Right cardiac atrium (tissue), 5 donors: ENCODE measurements around the gene DCUN1D1. TPM values are rescaled to one million over a fixed set of nuclear protein-coding genes. Genes with fewer than 3 reads are reported as not detected.
A peak's percentile ranks its signal among the peaks of the same experiment; 100 is the strongest.

Experiments
- ATAC-seq, 2 donors: fragments of 200-7000 bp; cut with Tn5 transposase; one replicate each; pipeline versions ENCODE4 v1.8.0 to v1.9.1; 2020; ENCODE audit warnings: moderate library complexity in 2 of 2, mild to moderate bottlenecking in 1 of 2
- DNase-seq, 3 donors: peaks; one replicate each; pipeline ENCODE4 v3.0.0-alpha.2; 2020
- H3K27ac ChIP-seq: one replicate; pipeline ENCODE4 v1.5.1; 2013; ENCODE audit warnings: mild to moderate bottlenecking, low read length, control low read depth, moderate library complexity
- H3K27me3 ChIP-seq: one replicate; pipeline ENCODE4 v1.6.1; 2013; ENCODE audit not compliant: control insufficient read depth, insufficient read depth
- H3K4me1 ChIP-seq: one replicate; pipeline ENCODE4 v1.6.1; 2013; ENCODE audit warnings: low read length; ENCODE audit not compliant: control insufficient read depth, insufficient read depth
- H3K4me3 ChIP-seq: one replicate; pipeline ENCODE4 v1.5.1; 2013; ENCODE audit warnings: low read length, control low read depth
- H3K9me3 ChIP-seq: one replicate; pipeline ENCODE4 v1.6.1; 2013; ENCODE audit warnings: low read length; ENCODE audit not compliant: control insufficient read depth
- whole genome bisulfite sequencing: extraction: QIAGEN DNeasy Blood & Tissue Kit; methylation state at CpG from one replicate; pipeline ENCODE4 v1.1.7; 2013; 5-methylcytosine and 5-hydroxymethylcytosine counted together
- intact Hi-C, 4 donors: fragments of 100-400 bp; cut with DNase I; formaldehyde crosslinking; loops; one replicate each; pipeline versions ENCODE4 v1.11.0 to v1.14.0; 2022 to 2023
- polyA plus RNA-seq: library from polyadenylated mRNA; stranded (reverse); fragments of 200-250 nt; gene quantifications from one replicate; pipeline ENCODE4 v1.2.3, GENCODE V29; 2013
- total RNA-seq, 4 donors: library from RNA; stranded (reverse); fragmentation: NEBNext Ultra II Directional; extraction: Animal tissue kit (Norgen Biotek cat#: 25700); gene quantifications; one replicate each; pipeline ENCODE4 v1.2.1, GENCODE V29; 2021
- donor health status: healthy with polysubstance abuse.
- donor health status: DM: no; HTN: yes; CAD: no.
- donor health status: DM: no; HTN: no; CAD: no.
- donor health status: DM: no; HTN: yes; CAD: no; lungs with severe emphysema.
- donor health status: DM: yes; HTN: yes; CAD: no.

DCUN1D1 gene
- total and polyA plus RNA-seq, 5 donors: 9.0 to 46.4 (median 43.9) TPM

GRCh38 chr3:182891364-182891763 lies 89.0 kb downstream of the DCUN1D1 start:
- Histone ChIP-seq H3K9me3 (no peaks in the 10 kb centered on the region), H3K27ac (no peak overlapping the region), H3K4me3 (no peak overlapping the region), H3K4me1 (peaks cover 2% of the 10 kb centered on the region), H3K27me3 (no peaks in the 10 kb centered on the region)
- ATAC-seq: no peak
- intact Hi-C loops: no loop called here
- no peak for DNase-seq
- 98% methylated on average over 1 of the region's 1 CpG for WGBS

GRCh38 chr3:182889948-182890629 lies 90.2 kb downstream of the DCUN1D1 start:
- no peak overlapping the region for H3K4me3 ChIP-seq
- DNase-seq (no peak), ATAC-seq (peak in 1 of 2 donors; percentile 78)
- intact Hi-C loops: no loop called here
- no peak overlapping the region for H3K27ac ChIP-seq
- H3K4me1 ChIP-seq: no peaks in the 10 kb centered on the region
- H3K9me3 ChIP-seq: no peaks in the 10 kb centered on the region
- whole genome bisulfite sequencing: 74% methylated on average over 3 of the region's 3 CpGs
- no peaks in the 10 kb centered on the region for H3K27me3 ChIP-seq

Other genes with a start within 250 kb of the DCUN1D1 start
- 10 to 100 TPM; 34.9 to 43.6 (median 38.7) TPM for gene ATP11B, start 187.0 kb downstream of the DCUN1D1 start, total RNA-seq
- 9.5 TPM for gene ATP11B, start 187.0 kb downstream of the DCUN1D1 start, polyA plus RNA-seq
- 10 to 100 TPM; 24.7 to 42.7 (median 27.7) TPM for gene MCCC1, start 119.0 kb upstream of the DCUN1D1 start, total RNA-seq
- gene MCCC1, start 119.0 kb upstream of the DCUN1D1 start, polyA plus RNA-seq: 31.7 TPM
- gene LAMP3, start 182.2 kb upstream of the DCUN1D1 start, total RNA-seq: under 1 TPM in 2 of 4 donors, not detected in 2; 0.06 to 0.31 TPM
- 0.05 TPM for gene LAMP3, start 182.2 kb upstream of the DCUN1D1 start, polyA plus RNA-seq